Transverse colon (tissue), 4 donors: ENCODE data around the gene LEP. TPM values are rescaled to one million over a fixed set of nuclear protein-coding genes. Genes with fewer than 3 reads are reported as not detected.

Experiments
- DNase-seq: peaks from one replicate; pipeline ENCODE4 v3.0.0-alpha.2; 2019
- H3K27ac ChIP-seq, 4 donors: fragments of 200-600 bp; sonication (generic); 2 replicates each; pipeline ENCODE4 v1.5.1; 2016 to 2018; ENCODE audit warnings: inconsistent platforms in 4 of 4
- H3K27me3 ChIP-seq: fragments of 200-600 bp; sonication (generic); 2 replicates; pipeline ENCODE4 v1.5.1; 2017; ENCODE audit warnings: inconsistent platforms
- H3K36me3 ChIP-seq, 4 donors: fragments of 200-600 bp; sonication (generic); 2 replicates each; pipeline ENCODE4 v1.5.1; 2017 to 2019; ENCODE audit warnings: inconsistent platforms in 4 of 4
- H3K4me1 ChIP-seq, 4 donors: fragments of 200-600 bp; sonication (generic); 2 replicates each; pipeline ENCODE4 v1.5.1; 2017 to 2020; ENCODE audit warnings: inconsistent platforms in 4 of 4
- H3K4me3 ChIP-seq, 4 donors: fragments of 200-600 bp; sonication (generic); 1 replicate in 1 of 4; 2 replicates in 3 of 4; pipeline versions ENCODE4 v1.5.1 to v1.6.1; 2017 to 2019; ENCODE audit warnings: inconsistent platforms in 4 of 4
- H3K9me3 ChIP-seq, 2 donors: fragments of 200-600 bp; sonication (generic); 2 replicates each; pipeline ENCODE4 v1.5.1; 2017 to 2019; ENCODE audit warnings: inconsistent platforms in 2 of 2
- EP300 ChIP-seq: sonication (generic); formaldehyde crosslinking; IDR thresholded peaks from one replicate; pipeline ENCODE4 v1.6.1; 2017; ENCODE audit warnings: antibody characterized with exemption, low read depth
- POLR2A ChIP-seq: fragments of 450-650 bp; IDR thresholded peaks from one replicate; pipeline ENCODE4 v1.6.1; 2016; ENCODE audit warnings: antibody characterized with exemption, mild to moderate bottlenecking, moderate library complexity
- POLR2AphosphoS5 ChIP-seq, 3 donors: sonication (generic); formaldehyde crosslinking; IDR thresholded peaks; one replicate each; pipeline ENCODE4 v1.6.1; 2016; ENCODE audit warnings: antibody characterized with exemption in 3 of 3
- WGBS, 2 donors: methylation state at CpG; one replicate each; pipeline ENCODE4 v1.1.5; 2018; ENCODE audit warnings: low coverage in 1 of 2; 5-methylcytosine and 5-hydroxymethylcytosine counted together
- in situ Hi-C, 4 donors: fragments of 200-750 bp; cut with MboI; loops; one replicate each; pipeline versions ENCODE4 v1.15.0 to v1.15.1; 2017; ENCODE audit warnings: low sequenced_read_pairs in 3 of 4, low pct_ligation_motif_present in 1 of 4, low pct_unique_long_range_greater_than_20kb in 1 of 4
- intact Hi-C: fragments of 100-400 bp; cut with DNase I; formaldehyde crosslinking; loops from one replicate; pipeline ENCODE4 v1.15.1; 2023; ENCODE audit warnings: low total_unique reads
- total RNA-seq, 4 donors: library from RNA; depleted of rRNA; stranded (reverse); fragments of >200 nt; gene quantifications; one replicate each; pipeline ENCODE4 v1.1.0, GENCODE V29; 2016
- TF ChIP-seq, protein P1 (sequence below), 5 experiments: fragments of 200-600 bp in 3 of 5; fragments of 450-650 bp in 2 of 5; sonication (generic) in 3 of 5; IDR thresholded peaks; 1 replicate in 2 of 5; 2 replicates in 3 of 5; pipeline ENCODE4 v1.5.1; 2016 to 2017; ENCODE audit warnings: antibody characterized with exemption in 5 of 5, inconsistent platforms in 3 of 5, mild to moderate bottlenecking in 2 of 5, moderate library complexity in 1 of 5

The LEP gene
- total RNA-seq, result 10 to 100 TPM in 1 of 4 donors, 1 to 10 TPM in 1, not detected in 2; 1.1 to 10.8 TPM

DNA sequence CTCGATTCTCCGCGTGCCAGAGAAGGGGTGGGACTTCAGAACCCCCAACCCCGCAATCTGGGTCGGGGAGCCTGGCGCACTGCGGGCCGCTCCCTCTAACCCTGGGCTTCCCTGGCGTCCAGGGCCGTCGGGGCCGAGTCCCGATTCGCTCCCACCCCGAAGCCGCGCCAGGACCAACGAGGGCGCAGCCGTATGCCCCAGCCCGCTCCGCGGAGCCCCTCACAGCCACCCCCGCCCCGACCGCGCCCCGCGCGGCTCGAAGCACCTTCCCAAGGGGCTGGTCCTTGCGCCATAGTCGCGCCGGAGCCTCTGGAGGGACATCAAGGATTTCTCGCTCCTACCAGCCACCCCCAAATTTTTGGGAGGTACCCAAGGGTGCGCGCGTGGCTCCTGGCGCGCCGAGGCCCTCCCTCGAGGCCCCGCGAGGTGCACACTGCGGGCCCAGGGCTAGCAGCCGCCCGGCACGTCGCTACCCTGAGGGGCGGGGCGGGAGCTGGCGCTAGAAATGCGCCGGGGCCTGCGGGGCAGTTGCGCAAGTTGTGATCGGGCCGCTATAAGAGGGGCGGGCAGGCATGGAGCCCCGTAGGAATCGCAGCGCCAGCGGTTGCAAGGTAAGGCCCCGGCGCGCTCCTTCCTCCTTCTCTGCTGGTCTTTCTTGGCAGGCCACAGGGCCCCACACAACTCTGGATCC lies at the start of gene LEP:
TSS of gene LEP (plus strand) at position 583 of the 691 bp plus-strand sequence. CDS start 10,741 bp downstream, outside the sequence.
- Histone ChIP-seq H3K4me3 (no peak within 1 kb of the TSS), H3K9me3 (peaks cover 6 to 7% of the 10 kb centered on the region in 2 donors), H3K36me3 (no peaks in the 10 kb centered on the region), H3K27me3 (peaks cover 25% of the 10 kb centered on the region), H3K4me1 (no peaks in the 10 kb centered on the region), H3K27ac (no peak within 1 kb of the TSS)
- 64% methylated on average over 44 of the region's 67 CpGs; no CpG with 5 or more reads in 1 of the 2 donors for WGBS, 2 donors
- intact Hi-C loops, result no loop called here
- no peak for TF ChIP-seq POLR2A
- TF ChIP-seq, protein P1, sequence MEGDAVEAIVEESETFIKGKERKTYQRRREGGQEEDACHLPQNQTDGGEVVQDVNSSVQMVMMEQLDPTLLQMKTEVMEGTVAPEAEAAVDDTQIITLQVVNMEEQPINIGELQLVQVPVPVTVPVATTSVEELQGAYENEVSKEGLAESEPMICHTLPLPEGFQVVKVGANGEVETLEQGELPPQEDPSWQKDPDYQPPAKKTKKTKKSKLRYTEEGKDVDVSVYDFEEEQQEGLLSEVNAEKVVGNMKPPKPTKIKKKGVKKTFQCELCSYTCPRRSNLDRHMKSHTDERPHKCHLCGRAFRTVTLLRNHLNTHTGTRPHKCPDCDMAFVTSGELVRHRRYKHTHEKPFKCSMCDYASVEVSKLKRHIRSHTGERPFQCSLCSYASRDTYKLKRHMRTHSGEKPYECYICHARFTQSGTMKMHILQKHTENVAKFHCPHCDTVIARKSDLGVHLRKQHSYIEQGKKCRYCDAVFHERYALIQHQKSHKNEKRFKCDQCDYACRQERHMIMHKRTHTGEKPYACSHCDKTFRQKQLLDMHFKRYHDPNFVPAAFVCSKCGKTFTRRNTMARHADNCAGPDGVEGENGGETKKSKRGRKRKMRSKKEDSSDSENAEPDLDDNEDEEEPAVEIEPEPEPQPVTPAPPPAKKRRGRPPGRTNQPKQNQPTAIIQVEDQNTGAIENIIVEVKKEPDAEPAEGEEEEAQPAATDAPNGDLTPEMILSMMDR (IDR thresholded peaks at IDR 0.05), result no peak
- no peak for TF ChIP-seq EP300
- TF ChIP-seq POLR2AphosphoS5 (IDR thresholded peaks at IDR 0.05), result no peak
- in situ Hi-C loops, result no loop called here
- DNase-seq, result no peak

DNA sequence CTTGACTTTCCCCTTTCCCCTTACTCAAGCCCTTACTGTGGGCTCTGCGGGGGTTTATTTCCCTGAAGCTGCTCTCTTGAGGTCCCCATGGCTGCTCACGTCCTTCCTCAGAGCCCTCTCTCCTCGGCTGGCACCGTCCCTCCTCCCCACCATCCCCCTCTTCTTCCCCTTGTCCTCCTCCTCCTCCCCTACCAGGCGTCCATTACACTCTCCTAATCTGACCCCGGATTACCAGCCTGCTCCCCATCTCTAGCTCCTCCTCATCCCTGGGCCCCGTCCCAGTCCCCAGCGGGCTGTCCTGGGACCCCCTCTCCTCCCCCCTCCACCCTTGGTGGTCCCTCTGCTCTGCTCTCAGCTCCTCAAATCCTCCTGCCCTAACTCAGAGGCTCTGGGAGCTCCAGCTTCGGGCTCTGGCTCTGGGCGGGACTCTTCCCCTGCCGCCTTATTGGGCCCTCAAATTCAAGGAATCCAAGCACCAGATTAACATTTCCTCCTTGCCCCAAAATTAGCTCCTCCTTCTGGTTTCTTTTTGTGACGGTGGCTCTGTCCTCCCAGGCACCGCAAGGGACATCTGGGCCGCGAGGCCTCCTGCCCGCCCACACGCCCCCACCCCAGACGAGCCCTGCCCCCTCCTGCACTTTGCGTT lies 48.5 kb upstream of the LEP start:
- 34 to 55% methylated on average over 10 to 19 of the region's 19 CpGs for WGBS, 2 donors
- intact Hi-C loops, result no loop called here
- no peak for DNase-seq

DNA sequence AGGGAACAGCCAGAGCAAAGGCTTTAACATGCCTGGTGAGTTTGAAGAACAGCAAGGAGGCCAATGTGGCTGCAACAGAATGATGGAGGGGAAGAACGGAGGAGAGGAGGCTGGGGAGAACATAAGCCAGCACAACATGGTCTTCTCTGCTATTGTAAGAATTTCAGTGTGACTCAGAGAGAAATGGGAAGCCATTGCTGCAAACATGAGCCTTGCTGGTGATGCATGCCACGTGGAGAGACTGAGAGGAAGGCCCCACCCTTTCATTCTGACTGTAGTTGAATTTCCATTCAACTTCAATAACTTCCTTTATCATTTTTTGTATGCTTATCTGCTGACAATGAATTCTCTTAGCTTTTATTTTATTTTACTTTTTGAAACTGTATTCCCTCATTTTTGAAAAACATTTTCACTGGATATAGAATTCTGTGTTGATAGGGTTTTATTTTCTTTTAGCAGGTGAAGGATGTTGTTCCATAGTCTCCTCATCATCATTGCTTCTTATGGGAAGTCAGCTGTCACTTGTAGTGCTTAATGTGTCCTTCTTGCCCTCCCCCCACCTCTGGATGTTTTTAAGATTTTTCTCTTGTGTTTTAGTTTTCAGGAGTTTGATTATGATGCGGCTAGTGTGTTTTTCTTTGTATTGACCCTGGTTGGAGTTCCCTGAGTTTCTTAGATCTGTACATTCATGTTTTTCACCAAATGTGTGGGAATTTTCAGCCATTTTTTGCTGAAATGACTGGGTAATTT lies 46.4 kb upstream of the LEP start:
- in situ Hi-C loops (no loop called here), intact Hi-C loops (no loop called here)
- Histone ChIP-seq H3K4me1 (no peaks in the 10 kb centered on the region), H3K36me3 (no peaks in the 10 kb centered on the region), H3K9me3 (peaks cover 14 to 21% of the 10 kb centered on the region in 2 donors), H3K27me3 (peaks cover 34% of the 10 kb centered on the region), H3K27ac (no peak overlapping the region), H3K4me3 (no peak overlapping the region)
- no peak for DNase-seq
- 63 to 67% methylated on average over 3 of the region's 3 CpGs for WGBS, 2 donors
- TF ChIP-seq POLR2A (no peak), EP300 (no peak), POLR2AphosphoS5 (IDR thresholded peaks at IDR 0.05) (no peak)
- TF ChIP-seq, protein P1 (IDR thresholded peaks at IDR 0.05), result no peak

More for the DNA sequence above, 48.5 kb upstream of the LEP start:
- Histone ChIP-seq H3K9me3 (peaks cover 14 to 21% of the 10 kb centered on the region in 2 donors), H3K27ac (no peak overlapping the region), H3K36me3 (no peaks in the 10 kb centered on the region), H3K4me3 (no peak overlapping the region), H3K4me1 (no peaks in the 10 kb centered on the region), H3K27me3 (peaks cover 38% of the 10 kb centered on the region)
- in situ Hi-C loops, result no loop called here
- TF ChIP-seq POLR2AphosphoS5 (IDR thresholded peaks at IDR 0.05) (no peak), POLR2A (no peak), EP300 (no peak)
- TF ChIP-seq, protein P1 (IDR thresholded peaks at IDR 0.05), result no peak

DNA sequence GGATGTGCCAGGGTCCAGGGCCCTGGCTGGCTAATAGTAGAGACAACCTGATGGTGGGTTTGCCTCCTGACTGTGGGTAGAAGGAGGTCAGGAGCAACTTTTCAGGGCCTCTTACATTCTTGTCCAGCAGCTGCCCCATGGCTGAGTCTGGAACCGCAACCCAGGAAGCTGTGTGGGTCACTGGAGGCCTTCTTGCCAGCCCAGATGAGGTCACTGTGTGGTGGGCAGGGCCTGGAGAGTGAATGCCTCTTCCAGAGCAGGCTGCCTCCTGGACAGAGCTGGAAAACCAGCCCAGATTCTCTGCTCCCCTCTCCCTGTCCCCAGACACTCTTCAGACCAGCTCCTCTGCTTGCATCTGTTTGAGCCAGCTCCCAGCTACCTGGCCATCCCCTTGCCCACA lies 43.5 kb upstream of the LEP start:
- peaks cover 45% of the 10 kb centered on the region for H3K27me3 ChIP-seq
- DNase-seq, result no peak
- in situ Hi-C loops, result no loop called here
- intact Hi-C loops, result no loop called here
- no peaks in the 10 kb centered on the region for H3K36me3 ChIP-seq
- H3K9me3 ChIP-seq, result peaks cover 14 to 21% of the 10 kb centered on the region in 2 donors
- TF ChIP-seq, protein P1 (IDR thresholded peaks at IDR 0.05), result no peak
- TF ChIP-seq EP300 (no peak), POLR2A (no peak), POLR2AphosphoS5 (IDR thresholded peaks at IDR 0.05) (no peak)
- WGBS, 2 donors, result 92% methylated on average over 1 of the region's 1 CpG; no CpG with 5 or more reads in 1 of the 2 donors
- no peak overlapping the region for H3K27ac ChIP-seq
- H3K4me1 ChIP-seq, result peaks cover 0 to 10% (median 9%) of the 10 kb centered on the region in 4 donors
- H3K4me3 ChIP-seq, result no peak overlapping the region
